A549 (cell line): ENCODE measurements around the gene GNAO1.

Source experiments
- CEBPB ChIP-seq, 2 experiments: fragments of >200 bp in 1 of 2; sonication (Bioruptor Twin) in 1 of 2; formaldehyde crosslinking in 1 of 2; IDR thresholded peaks; 2 replicates each; pipeline ENCODE4 v1.6.1; 2012 to 2016
- CHD4 ChIP-seq: fragments of 200-600 bp; sonication (generic); IDR thresholded peaks from 2 replicates; pipeline ENCODE4 v1.6.1; 2016; ENCODE audit warnings: antibody characterized with exemption, mild to moderate bottlenecking, borderline replicate concordance
- EHMT2 ChIP-seq: fragments of 200-600 bp; sonication (generic); IDR thresholded peaks from 2 replicates; pipeline ENCODE4 v1.6.1; 2016; ENCODE audit warnings: antibody characterized with exemption, low read depth, mild to moderate bottlenecking, moderate library complexity
- MAFK ChIP-seq: fragments of 450-650 bp; IDR thresholded peaks from 2 replicates; pipeline ENCODE4 v1.6.1; 2014; ENCODE audit not compliant: partially characterized antibody
- MYC ChIP-seq: IDR thresholded peaks from 2 replicates; pipeline ENCODE4 v1.6.1; 2012; ENCODE audit warnings: mild to moderate bottlenecking, inconsistent platforms, low read length, improper control_type of control experiment, borderline replicate concordance
- NPAS2 ChIP-seq: fragments of 250-450 bp; sonication (Bioruptor Pico); IDR thresholded peaks from 2 replicates; pipeline ENCODE4 v1.8.0; 2022; ENCODE audit warnings: mild to moderate bottlenecking, moderate library complexity, borderline replicate concordance
- PHF8 ChIP-seq: fragments of 200-600 bp; sonication (generic); IDR thresholded peaks from 2 replicates; pipeline ENCODE4 v1.6.1; 2016; ENCODE audit warnings: low read depth, mild to moderate bottlenecking, antibody characterized with exemption, moderate library complexity, borderline replicate concordance
- POLR2A ChIP-seq: IDR thresholded peaks from 2 replicates; pipeline ENCODE4 v1.6.1; 2012; ENCODE audit warnings: mild to moderate bottlenecking, low read length
- RAD21 ChIP-seq, 2 experiments: fragments of >200 bp in 1 of 2; sonication (Bioruptor Twin) in 1 of 2; formaldehyde crosslinking in 1 of 2; IDR thresholded peaks in 1 of 2; conservative IDR thresholded peaks in 1 of 2; 2 replicates in 1 of 2; 3 replicates in 1 of 2; pipeline ENCODE4 v1.6.1; 2012 to 2018; ENCODE audit warnings: inconsistent platforms in 1 of 2
- SMC3 ChIP-seq: fragments of >200 bp; sonication (Bioruptor Twin); formaldehyde crosslinking; IDR thresholded peaks from 3 replicates; pipeline ENCODE4 v1.6.1; 2018; ENCODE audit warnings: inconsistent platforms
- TF ChIP-seq, protein P1 (sequence below): fragments of >200 bp; sonication (Bioruptor Twin); formaldehyde crosslinking; IDR thresholded peaks from 3 replicates; pipeline ENCODE4 v1.5.1; 2016
- TF ChIP-seq, protein P2 (sequence below): fragments of 450-650 bp; IDR thresholded peaks from 2 replicates; pipeline ENCODE4 v1.6.1; 2014; ENCODE audit warnings: antibody characterized with exemption
- TF ChIP-seq, protein P3 (sequence below): IDR thresholded peaks from 2 replicates; pipeline ENCODE4 v1.6.1; 2012

DNA sequence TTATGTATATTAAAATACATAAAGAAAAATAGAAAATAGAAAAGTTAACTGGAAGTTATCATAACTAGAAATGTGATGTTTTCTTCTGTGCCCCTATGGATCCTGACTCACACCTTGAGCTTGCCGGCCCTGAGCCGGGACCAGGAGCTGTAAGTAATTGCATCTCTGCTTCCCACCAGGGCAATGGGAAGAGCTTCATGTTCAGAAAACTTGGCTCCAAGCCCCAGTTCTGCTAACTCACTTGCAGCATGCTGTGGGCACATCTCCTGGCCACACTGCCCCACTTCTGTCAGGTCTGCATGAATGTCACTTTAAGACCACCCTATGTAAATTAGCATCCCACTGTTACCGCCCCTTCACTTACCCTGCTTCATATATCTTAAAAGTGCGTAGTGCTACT is 37.2 kb downstream of the GNAO1 start:
- TF ChIP-seq NPAS2 (no peak), MYC (no peak), RAD21 (conservative IDR thresholded peaks at IDR 0.05 in 1 of 2, IDR thresholded peaks at IDR 0.05 in 1 of 2) (no peak), POLR2A (no peak), MAFK (no peak), PHF8 (no peak), CEBPB (IDR thresholded peaks at IDR 0.05) (no peak), EHMT2 (no peak), CHD4 (no peak), SMC3 (no peak)
- TF ChIP-seq, protein P1, sequence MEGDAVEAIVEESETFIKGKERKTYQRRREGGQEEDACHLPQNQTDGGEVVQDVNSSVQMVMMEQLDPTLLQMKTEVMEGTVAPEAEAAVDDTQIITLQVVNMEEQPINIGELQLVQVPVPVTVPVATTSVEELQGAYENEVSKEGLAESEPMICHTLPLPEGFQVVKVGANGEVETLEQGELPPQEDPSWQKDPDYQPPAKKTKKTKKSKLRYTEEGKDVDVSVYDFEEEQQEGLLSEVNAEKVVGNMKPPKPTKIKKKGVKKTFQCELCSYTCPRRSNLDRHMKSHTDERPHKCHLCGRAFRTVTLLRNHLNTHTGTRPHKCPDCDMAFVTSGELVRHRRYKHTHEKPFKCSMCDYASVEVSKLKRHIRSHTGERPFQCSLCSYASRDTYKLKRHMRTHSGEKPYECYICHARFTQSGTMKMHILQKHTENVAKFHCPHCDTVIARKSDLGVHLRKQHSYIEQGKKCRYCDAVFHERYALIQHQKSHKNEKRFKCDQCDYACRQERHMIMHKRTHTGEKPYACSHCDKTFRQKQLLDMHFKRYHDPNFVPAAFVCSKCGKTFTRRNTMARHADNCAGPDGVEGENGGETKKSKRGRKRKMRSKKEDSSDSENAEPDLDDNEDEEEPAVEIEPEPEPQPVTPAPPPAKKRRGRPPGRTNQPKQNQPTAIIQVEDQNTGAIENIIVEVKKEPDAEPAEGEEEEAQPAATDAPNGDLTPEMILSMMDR, result no peak
- TF ChIP-seq, protein P2, sequence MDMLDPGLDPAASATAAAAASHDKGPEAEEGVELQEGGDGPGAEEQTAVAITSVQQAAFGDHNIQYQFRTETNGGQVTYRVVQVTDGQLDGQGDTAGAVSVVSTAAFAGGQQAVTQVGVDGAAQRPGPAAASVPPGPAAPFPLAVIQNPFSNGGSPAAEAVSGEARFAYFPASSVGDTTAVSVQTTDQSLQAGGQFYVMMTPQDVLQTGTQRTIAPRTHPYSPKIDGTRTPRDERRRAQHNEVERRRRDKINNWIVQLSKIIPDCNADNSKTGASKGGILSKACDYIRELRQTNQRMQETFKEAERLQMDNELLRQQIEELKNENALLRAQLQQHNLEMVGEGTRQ, result no peak
- TF ChIP-seq, protein P3, sequence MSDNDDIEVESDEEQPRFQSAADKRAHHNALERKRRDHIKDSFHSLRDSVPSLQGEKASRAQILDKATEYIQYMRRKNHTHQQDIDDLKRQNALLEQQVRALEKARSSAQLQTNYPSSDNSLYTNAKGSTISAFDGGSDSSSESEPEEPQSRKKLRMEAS, result no peak
